ENCODE measurements around the gene MAP3K9.

MAP3K9 gene

GRCh38 chr14:70812124-70812818, 3.0 kb upstream of the MAP3K9 start:
- no peak for TF ChIP-seq CTCF (IDR thresholded peaks at IDR 0.05)
- Mint-ChIP-seq H3K36me3 (ENCODE audit: low read depth) (no peaks in the 10 kb centered on the region), H3K9me3 (no peaks in the 10 kb centered on the region), H3K4me1 (peaks cover 20% of the 10 kb centered on the region), H3K27me3 (ENCODE audit: low read depth, poor library complexity) (peaks cover 3% of the 10 kb centered on the region), H3K27ac (no peak overlapping the region), H3K4me3 (no peak overlapping the region)
- DNase-seq = no peak

- peaks cover 21% of the 10 kb centered on the region for H3K4me1 Mint-ChIP-seq
- no peaks in the 10 kb centered on the region for H3K36me3 Mint-ChIP-seq (ENCODE audit: low read depth)
- DNase-seq = no peak
- peaks cover 3% of the 10 kb centered on the region for H3K27me3 Mint-ChIP-seq (ENCODE audit: low read depth, poor library complexity)
- H3K9me3 Mint-ChIP-seq = no peaks in the 10 kb centered on the region
- no peak for TF ChIP-seq CTCF (IDR thresholded peaks at IDR 0.05)
- no peak overlapping the region for H3K27ac Mint-ChIP-seq
- no peak overlapping the region for H3K4me3 Mint-ChIP-seq
Observed at GRCh38 chr14:70811578-70811977, 2.3 kb upstream of the MAP3K9 start.

- TF ChIP-seq CTCF (IDR thresholded peaks at IDR 0.05) = no peak
- no peak overlapping the region for H3K4me3 Mint-ChIP-seq
- no peaks in the 10 kb centered on the region for H3K36me3 Mint-ChIP-seq (ENCODE audit: low read depth)
- no peaks in the 10 kb centered on the region for H3K9me3 Mint-ChIP-seq
- no peak overlapping the region for H3K27ac Mint-ChIP-seq
- H3K27me3 Mint-ChIP-seq (ENCODE audit: low read depth, poor library complexity) = no peaks in the 10 kb centered on the region
- DNase-seq = no peak
- peaks cover 16% of the 10 kb centered on the region for H3K4me1 Mint-ChIP-seq
Observed at GRCh38 chr14:70811050-70811449, 1.7 kb upstream of the MAP3K9 start.

- no peak overlapping the region for H3K4me3 Mint-ChIP-seq
- TF ChIP-seq CTCF (IDR thresholded peaks at IDR 0.05) = no peak
- DNase-seq = no peak
- H3K27me3 Mint-ChIP-seq (ENCODE audit: low read depth, poor library complexity) = no peaks in the 10 kb centered on the region
- no peaks in the 10 kb centered on the region for H3K36me3 Mint-ChIP-seq (ENCODE audit: low read depth)
- no peak overlapping the region for H3K27ac Mint-ChIP-seq
- no peaks in the 10 kb centered on the region for H3K9me3 Mint-ChIP-seq
- H3K4me1 Mint-ChIP-seq = peaks cover 16% of the 10 kb centered on the region
Observed at GRCh38 chr14:70810621-70811020, 1.3 kb upstream of the MAP3K9 start.

- peak overlapping the region; percentile 83 for H3K4me3 Mint-ChIP-seq
- H3K27me3 Mint-ChIP-seq (ENCODE audit: low read depth, poor library complexity) = no peaks in the 10 kb centered on the region
- peaks cover 12% of the 10 kb centered on the region for H3K4me1 Mint-ChIP-seq
- H3K36me3 Mint-ChIP-seq (ENCODE audit: low read depth) = no peaks in the 10 kb centered on the region
- no peak overlapping the region for H3K27ac Mint-ChIP-seq
- DNase-seq = peak; percentile 66
- TF ChIP-seq CTCF (IDR thresholded peaks at IDR 0.05) = no peak
- H3K9me3 Mint-ChIP-seq = no peaks in the 10 kb centered on the region
Observed at GRCh38 chr14:70808416-70809224, 693 bp downstream of the MAP3K9 start.

All from nephron progenitor cell (in vitro differentiated cells).